GM13977 (cell line): ENCODE measurements around the gene ZSCAN16.
"Not testable (repeated sequence)": the region's sequence is repeated elsewhere in the genome, so short reads cannot be mapped to it uniquely, and the experiment has no call there.

ENCODE experiments used
- DNase-seq: peaks from one replicate; pipeline ENCODE4 v3.0.0; 2012; ENCODE audit warnings: low spot score
- in situ Hi-C: fragments of 300-500 bp; cut with MboI; formaldehyde crosslinking; loops from one replicate; pipeline ENCODE4 v1.12.0; 2022; ENCODE audit warnings: low sequenced_read_pairs, low pct_unique_long_range_greater_than_20kb, mixed read lengths, inconsistent platforms; ENCODE audit not compliant: unreplicated experiment
- TF ChIP-seq, protein P1 (sequence below): IDR thresholded peaks from 2 replicates; pipeline ENCODE4 v1.5.1; 2012; ENCODE audit warnings: mild to moderate bottlenecking, control low read depth; ENCODE audit not compliant: insufficient read depth; ENCODE audit errors: extremely low read depth, missing control alignments

The ZSCAN16 gene

DNA sequence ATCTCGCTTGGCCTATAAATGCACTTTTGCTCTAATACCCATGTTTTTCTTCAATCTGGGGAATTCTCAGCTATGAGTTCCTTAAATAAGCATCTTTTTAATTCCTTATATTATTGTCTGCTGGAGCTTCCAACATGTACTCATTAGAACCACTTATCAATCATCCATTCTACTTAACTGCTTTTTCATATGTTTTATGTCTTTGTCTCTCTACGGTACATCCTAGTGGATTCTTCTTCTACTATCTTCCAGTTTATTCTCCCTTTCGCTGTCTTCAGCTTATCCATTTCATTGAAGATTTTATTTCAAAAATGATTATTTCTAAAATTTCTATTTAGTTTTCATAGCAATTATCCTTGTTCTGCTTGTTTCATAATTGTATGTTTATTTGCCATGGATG, 12.4 kb upstream of the ZSCAN16 start:
- in situ Hi-C loops = no loop called here
- TF ChIP-seq, protein P1, sequence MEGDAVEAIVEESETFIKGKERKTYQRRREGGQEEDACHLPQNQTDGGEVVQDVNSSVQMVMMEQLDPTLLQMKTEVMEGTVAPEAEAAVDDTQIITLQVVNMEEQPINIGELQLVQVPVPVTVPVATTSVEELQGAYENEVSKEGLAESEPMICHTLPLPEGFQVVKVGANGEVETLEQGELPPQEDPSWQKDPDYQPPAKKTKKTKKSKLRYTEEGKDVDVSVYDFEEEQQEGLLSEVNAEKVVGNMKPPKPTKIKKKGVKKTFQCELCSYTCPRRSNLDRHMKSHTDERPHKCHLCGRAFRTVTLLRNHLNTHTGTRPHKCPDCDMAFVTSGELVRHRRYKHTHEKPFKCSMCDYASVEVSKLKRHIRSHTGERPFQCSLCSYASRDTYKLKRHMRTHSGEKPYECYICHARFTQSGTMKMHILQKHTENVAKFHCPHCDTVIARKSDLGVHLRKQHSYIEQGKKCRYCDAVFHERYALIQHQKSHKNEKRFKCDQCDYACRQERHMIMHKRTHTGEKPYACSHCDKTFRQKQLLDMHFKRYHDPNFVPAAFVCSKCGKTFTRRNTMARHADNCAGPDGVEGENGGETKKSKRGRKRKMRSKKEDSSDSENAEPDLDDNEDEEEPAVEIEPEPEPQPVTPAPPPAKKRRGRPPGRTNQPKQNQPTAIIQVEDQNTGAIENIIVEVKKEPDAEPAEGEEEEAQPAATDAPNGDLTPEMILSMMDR = no peak
- DNase-seq = no peak

DNA sequence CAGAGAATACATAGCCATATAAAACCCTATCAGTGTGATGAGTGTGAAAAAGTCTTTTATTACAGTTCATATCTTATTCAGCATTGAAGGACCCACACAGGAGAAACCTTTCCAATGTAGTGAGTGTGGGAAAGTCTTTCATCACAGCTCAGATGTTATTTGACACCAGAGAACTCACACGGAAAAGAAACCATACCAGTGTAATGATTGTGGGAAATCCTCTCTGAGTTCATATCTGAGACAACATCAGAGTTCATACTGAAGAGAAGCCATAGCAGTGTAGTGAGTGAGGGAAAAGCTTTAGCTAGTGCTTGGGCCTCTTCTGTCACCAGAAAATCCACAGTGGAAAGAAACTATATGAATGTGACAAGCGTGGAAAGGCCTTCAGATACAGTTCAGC, 8.6 kb upstream of the ZSCAN16 start:
- TF ChIP-seq, protein P1 = no peak
- DNase-seq = no peak
- in situ Hi-C loops = no loop called here

DNA sequence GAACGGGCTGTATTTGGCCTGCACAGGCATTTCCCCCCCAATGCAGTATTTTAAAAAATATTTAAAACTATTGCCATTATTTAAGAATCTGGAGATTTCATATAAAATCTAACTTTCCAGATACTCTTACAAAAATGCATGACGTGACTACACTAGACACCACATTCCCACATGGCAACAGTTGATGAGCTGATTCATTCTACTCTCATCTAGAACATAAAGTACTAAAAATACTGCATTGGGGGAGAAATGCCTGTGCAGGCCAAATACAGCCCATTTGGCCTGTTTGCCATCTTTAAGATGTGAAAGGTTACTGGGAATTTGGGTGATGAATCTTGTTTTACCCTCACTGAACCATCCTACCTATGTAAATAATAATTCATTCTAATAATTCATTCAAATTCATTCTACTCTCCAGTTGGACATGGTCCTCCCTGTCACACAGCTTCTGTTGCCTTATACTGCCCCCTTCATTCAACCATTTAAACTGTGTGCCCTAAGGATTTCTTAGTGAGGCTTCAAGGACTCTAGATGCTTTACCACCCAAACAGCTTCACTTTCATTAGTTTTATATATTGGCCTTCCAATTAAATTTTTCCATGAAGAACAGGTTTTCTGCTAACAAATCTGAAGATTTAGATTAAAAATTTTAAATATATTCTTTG, 6.9 kb upstream of the ZSCAN16 start:
- in situ Hi-C loops = no loop called here
- TF ChIP-seq, protein P1 = no peak
- no peak for DNase-seq

DNA sequence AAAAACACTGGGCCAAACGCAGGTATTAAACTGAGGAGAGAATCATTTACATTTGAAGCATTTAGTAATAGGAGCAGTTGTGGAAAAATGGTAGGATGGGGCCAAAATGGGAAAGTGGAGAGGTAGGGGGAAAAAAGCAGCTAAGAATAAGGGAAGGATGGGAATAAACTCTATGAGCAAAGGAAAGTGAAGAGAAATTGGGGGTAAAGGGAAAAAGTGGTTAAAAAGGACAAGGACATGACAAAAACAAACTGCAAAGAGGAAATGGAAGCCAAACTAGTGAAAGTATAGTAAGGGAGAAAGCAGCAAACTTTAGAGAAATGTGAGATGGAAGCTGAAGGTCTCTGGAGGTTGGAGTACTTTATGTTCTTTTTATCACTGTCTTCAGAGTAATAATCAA, 6.2 kb upstream of the ZSCAN16 start:
- DNase-seq = no peak
- TF ChIP-seq, protein P1 = no peak
- in situ Hi-C loops = no loop called here

DNA sequence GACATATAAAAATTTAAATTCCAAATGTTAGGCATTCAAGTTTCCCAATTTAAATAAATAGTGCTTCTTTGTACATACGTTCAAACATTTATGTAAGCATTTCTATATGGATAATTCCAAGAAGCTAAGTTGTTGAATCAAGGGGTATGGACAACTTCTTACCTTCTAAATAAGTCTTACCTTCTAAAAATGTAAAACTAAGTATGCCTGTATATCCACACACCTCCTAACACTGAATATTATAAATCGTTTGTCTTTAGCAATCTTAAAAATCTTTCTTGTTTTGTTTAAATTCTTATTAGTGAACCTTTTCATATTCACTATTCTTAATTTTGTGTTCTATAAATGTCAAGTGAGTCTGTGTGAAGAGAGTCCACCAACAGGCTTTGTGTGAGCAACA, 2.5 kb upstream of the ZSCAN16 start:
- in situ Hi-C loops = no loop called here
- TF ChIP-seq, protein P1 = no peak
- no peak for DNase-seq

DNA sequence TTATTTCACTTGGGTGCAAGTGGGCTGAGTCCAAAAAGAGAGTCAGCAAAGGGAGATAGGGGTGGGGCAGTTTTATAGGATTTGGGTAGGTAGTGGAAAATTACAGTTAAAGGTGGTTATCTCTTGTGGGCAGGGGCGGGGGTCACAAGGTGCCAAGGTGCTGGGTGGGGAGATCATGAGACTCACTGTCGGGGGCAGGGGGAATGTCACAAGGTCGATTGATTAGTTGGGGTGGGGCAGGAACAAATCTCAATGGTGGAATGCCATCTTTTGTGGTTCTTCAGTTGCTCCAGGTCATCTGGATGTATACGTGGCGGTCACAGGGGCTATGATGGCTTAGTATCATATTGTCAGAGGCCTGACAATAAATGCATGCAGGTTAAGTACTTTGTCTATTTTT, 2.1 kb upstream of the ZSCAN16 start:
- in situ Hi-C loops, DNase-seq: not testable (repeated sequence)

DNA sequence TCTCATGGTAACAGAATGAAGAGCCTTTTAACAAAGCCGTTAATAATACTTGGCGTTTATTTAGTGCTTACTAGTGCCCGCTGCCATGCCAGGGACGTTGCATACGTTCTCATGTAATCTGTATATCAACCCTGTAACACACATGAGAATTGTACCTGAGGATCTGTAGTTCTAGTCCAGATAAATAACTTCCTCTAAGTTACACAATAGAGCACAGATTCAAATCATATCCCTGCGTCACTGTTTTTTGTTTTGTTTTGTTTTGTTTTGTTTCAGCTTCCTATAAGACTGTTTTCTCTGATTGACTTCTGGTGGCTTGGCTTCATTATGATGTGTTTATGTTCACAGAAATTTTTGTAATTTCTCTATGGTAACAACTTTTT, 553 bp downstream of the ZSCAN16 start:
- in situ Hi-C loops = no loop called here
- no peak for DNase-seq
- TF ChIP-seq, protein P1 = no peak
